PC-3 (cell line): ENCODE results near the gene ARHGEF3. TPM values are rescaled to one million over a fixed set of nuclear protein-coding genes. Genes with fewer than 3 reads are reported as not detected.

Experiments
- ATAC-seq: fragments of 200-7000 bp; cut with Tn5 transposase; 2 replicates; pipeline ENCODE4 v1.9.1; 2020; ENCODE audit warnings: mild to moderate bottlenecking, moderate library complexity
- BruUV-seq: library from RNA; stranded (reverse); fragments of 400-500 nt; replicated peaks from 2 replicates; lab custom pipeline; 2021; lab: Mats Ljungman, UMichigan
- CTCF ChIA-PET: fragments of 300-600 bp; sonication (Branson Sonifier 250); formaldehyde crosslinking; loops from one replicate; lab custom pipeline; 2022; ENCODE audit warnings: antibody characterized with exemption; lab: Charles Lee
- POLR2A ChIA-PET: fragments of 300-600 bp; sonication (Branson Sonifier 250); formaldehyde crosslinking; loops from one replicate; lab custom pipeline; 2022; ENCODE audit warnings: antibody characterized with exemption; ENCODE audit not compliant: unreplicated experiment; lab: Charles Lee
- DNase-seq: peaks from one replicate; pipeline ENCODE4 v3.0.0-alpha.2; 2015
- H2AFZ ChIP-seq: fragments of 300-600 bp; sonication (generic); 2 replicates; pipeline ENCODE4 v1.6.0; 2016; ENCODE audit warnings: antibody characterized with exemption, low read length
- H3F3A ChIP-seq: fragments of 300-600 bp; sonication (generic); one replicate; pipeline ENCODE4 v1.6.0; 2017; ENCODE audit warnings: antibody characterized with exemption, low read length, control low read depth, mild to moderate bottlenecking; ENCODE audit not compliant: unreplicated experiment
- H3K27ac ChIP-seq: fragments of 300-600 bp; sonication (generic); 2 replicates; pipeline ENCODE4 v1.5.1; 2016; ENCODE audit warnings: mild to moderate bottlenecking, low read length
- H3K27me3 ChIP-seq: fragments of 300-600 bp; sonication (generic); 2 replicates; pipeline ENCODE4 v1.6.1; 2016; ENCODE audit warnings: low read length, mixed read lengths
- H3K36me3 ChIP-seq: fragments of 300-600 bp; sonication (generic); 2 replicates; pipeline ENCODE4 v1.6.1; 2016; ENCODE audit warnings: low read depth, mixed run types, low read length, mixed read lengths
- H3K4me1 ChIP-seq: fragments of 300-600 bp; sonication (generic); 2 replicates; pipeline ENCODE4 v1.5.1; 2016; ENCODE audit warnings: low read length; ENCODE audit not compliant: insufficient read depth
- H3K4me2 ChIP-seq: fragments of 300-600 bp; sonication (generic); 2 replicates; pipeline ENCODE4 v1.6.0; 2016; ENCODE audit warnings: low read length
- H3K4me3 ChIP-seq: fragments of 300-600 bp; sonication (generic); 2 replicates; pipeline ENCODE4 v1.5.1; 2016; ENCODE audit warnings: mild to moderate bottlenecking, low read length, mixed read lengths
- H3K79me2 ChIP-seq: fragments of 300-600 bp; sonication (generic); 2 replicates; pipeline ENCODE4 v1.6.1; 2017; ENCODE audit warnings: low read length, mixed read lengths
- H3K9ac ChIP-seq: fragments of 300-600 bp; sonication (generic); 2 replicates; pipeline ENCODE4 v1.6.0; 2016; ENCODE audit warnings: mild to moderate bottlenecking, low read length
- H3K9me2 ChIP-seq: fragments of 300-600 bp; sonication (generic); replicated peaks from 2 replicates; pipeline ENCODE4 v1.6.1; 2016; ENCODE audit warnings: mixed run types, low read length, mixed read lengths
- H3K9me3 ChIP-seq: fragments of 300-600 bp; sonication (generic); 2 replicates; pipeline ENCODE4 v1.6.1; 2016; ENCODE audit warnings: low read length, mixed read lengths
- H4K20me1 ChIP-seq: fragments of 300-600 bp; sonication (generic); 2 replicates; pipeline ENCODE4 v1.6.1; 2016; ENCODE audit warnings: low read length, mixed read lengths
- EZH2 ChIP-seq: fragments of 300-600 bp; sonication (generic); IDR thresholded peaks from one replicate; pipeline ENCODE4 v1.6.1; 2017; ENCODE audit warnings: antibody characterized with exemption, mild to moderate bottlenecking, low read length; ENCODE audit not compliant: unreplicated experiment
- EZH2phosphoT487 ChIP-seq: fragments of 300-600 bp; sonication (generic); IDR thresholded peaks from 2 replicates; pipeline ENCODE4 v1.6.1; 2018; ENCODE audit warnings: mild to moderate bottlenecking, antibody characterized with exemption, low read length, borderline replicate concordance
- intact Hi-C: fragments of 100-400 bp; cut with micrococcal nuclease; formaldehyde crosslinking; loops from 2 replicates; pipeline ENCODE4 v1.9.0; 2023
- total RNA-seq: library from RNA; depleted of rRNA; stranded (reverse); fragments of >200 nt; gene quantifications from 2 replicates; pipeline ENCODE4 v1.2.3, GENCODE V29; 2014
- TF ChIP-seq, protein P1 (sequence below): fragments of 300-600 bp; sonication (generic); conservative IDR thresholded peaks from 2 replicates; pipeline ENCODE4 v1.5.1; 2017; ENCODE audit warnings: antibody characterized with exemption, low read depth, mild to moderate bottlenecking, low read length

ARHGEF3 gene
- total RNA-seq, 1 experiment from 2014 or later = 8.7 TPM

- no peak for TF ChIP-seq EZH2
- TF ChIP-seq EZH2phosphoT487 = no peak
- TF ChIP-seq, protein P1, sequence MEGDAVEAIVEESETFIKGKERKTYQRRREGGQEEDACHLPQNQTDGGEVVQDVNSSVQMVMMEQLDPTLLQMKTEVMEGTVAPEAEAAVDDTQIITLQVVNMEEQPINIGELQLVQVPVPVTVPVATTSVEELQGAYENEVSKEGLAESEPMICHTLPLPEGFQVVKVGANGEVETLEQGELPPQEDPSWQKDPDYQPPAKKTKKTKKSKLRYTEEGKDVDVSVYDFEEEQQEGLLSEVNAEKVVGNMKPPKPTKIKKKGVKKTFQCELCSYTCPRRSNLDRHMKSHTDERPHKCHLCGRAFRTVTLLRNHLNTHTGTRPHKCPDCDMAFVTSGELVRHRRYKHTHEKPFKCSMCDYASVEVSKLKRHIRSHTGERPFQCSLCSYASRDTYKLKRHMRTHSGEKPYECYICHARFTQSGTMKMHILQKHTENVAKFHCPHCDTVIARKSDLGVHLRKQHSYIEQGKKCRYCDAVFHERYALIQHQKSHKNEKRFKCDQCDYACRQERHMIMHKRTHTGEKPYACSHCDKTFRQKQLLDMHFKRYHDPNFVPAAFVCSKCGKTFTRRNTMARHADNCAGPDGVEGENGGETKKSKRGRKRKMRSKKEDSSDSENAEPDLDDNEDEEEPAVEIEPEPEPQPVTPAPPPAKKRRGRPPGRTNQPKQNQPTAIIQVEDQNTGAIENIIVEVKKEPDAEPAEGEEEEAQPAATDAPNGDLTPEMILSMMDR = no peak
- ATAC-seq (no peak), DNase-seq (no peak)
- ChIA-PET CTCF (no interaction called here), POLR2A (no interaction called here)
- Histone ChIP-seq H3K79me2 (no peaks in the 10 kb centered on the region), H3K4me3 (no peak overlapping the region), H3K9ac (no peak overlapping the region), H3K27me3 (no peaks in the 10 kb centered on the region), H4K20me1 (no peaks in the 10 kb centered on the region), H3K27ac (no peak overlapping the region), H3K4me1 (peaks cover 10% of the 10 kb centered on the region), H3K9me3 (no peaks in the 10 kb centered on the region), H2AFZ (no peak overlapping the region), H3K4me2 (no peak overlapping the region), H3F3A (no peaks in the 10 kb centered on the region), H3K9me2 (no peaks in the 10 kb centered on the region), H3K36me3 (peaks cover 5% of the 10 kb centered on the region; the same call in 1 of the 2 replicates)
- intact Hi-C loops = no loop called here
- BruUV-seq = no TSS peak
Observed at GRCh38 chr3:56754741-56755417, 46.9 kb downstream of the ARHGEF3 start.

DNA sequence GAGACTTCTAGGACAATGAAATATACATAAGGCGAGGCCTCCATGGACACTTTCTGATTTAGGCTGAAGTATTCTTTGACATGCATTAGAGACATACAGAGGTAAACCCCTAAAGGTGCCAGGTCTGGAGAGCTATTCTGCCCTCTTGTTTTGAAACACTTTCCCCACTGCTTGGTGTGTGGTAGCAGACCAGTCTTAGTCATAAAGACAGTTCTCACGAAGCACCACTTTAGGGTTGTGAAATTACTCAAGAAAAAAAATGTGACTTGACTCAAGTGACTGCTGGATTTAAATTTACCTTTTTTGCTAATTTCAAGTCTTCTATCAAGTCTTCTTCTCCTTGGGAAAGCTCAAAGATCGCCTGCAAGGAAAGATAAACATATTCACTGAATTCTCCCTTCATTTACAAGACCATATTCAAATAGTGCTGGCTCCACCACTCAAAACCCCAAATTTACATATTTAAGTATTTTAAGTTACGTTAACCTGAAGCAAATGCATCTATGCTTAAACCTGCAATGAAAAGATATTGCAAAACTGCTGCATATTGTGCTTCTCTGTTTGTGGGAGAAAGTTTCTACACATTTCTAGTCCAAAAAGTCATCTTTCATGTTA lies 48.4 kb downstream of the ARHGEF3 start:
- no TSS peak for BruUV-seq
- no peak for ATAC-seq
- Histone ChIP-seq H3K27ac (no peak overlapping the region), H3K36me3 (peaks cover 9% of the 10 kb centered on the region; the same call in 1 of the 2 replicates), H3F3A (no peaks in the 10 kb centered on the region), H4K20me1 (no peaks in the 10 kb centered on the region), H3K27me3 (no peaks in the 10 kb centered on the region), H2AFZ (no peak overlapping the region), H3K9ac (no peak overlapping the region), H3K4me1 (peaks cover 3% of the 10 kb centered on the region), H3K4me2 (no peak overlapping the region), H3K4me3 (no peak overlapping the region), H3K9me3 (no peaks in the 10 kb centered on the region), H3K79me2 (no peaks in the 10 kb centered on the region), H3K9me2 (no peaks in the 10 kb centered on the region)
- DNase-seq = no peak
- TF ChIP-seq, protein P1 = no peak
- CTCF ChIA-PET = no interaction called here
- POLR2A ChIA-PET = no interaction called here
- intact Hi-C loops = no loop called here

DNA sequence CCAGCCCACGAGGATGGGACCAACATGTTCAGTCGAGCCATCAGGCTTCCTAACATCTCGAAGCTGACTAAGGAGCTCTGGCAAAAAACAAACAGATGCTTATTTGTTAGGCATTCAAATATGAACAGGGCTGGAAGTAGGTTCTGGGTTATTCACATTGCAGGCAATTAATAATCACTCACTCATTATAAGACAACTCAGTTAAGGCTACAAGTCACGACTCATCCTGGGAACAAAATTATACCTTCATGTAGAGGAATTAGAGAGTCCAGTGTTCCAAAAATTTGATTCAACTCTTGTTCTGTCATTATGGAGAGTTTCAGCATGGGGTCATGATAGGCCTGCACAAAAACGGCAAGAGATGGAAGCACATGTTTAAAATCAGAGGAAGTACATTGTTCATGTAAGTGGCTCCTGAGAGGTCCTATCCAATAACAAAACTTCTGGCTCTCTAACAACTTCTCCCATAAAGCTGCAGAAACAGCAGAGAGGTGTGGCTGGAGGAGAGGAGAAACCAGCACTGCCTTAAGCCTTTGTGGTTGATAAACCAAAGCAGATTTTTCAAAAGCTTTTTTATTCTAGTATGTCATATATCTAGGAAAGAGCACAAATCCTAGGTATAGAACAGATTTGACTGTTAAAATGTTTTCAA lies 50.6 kb downstream of the ARHGEF3 start:
- DNase-seq (no peak), ATAC-seq (no peak)
- Histone ChIP-seq H2AFZ (no peak overlapping the region), H3K4me3 (no peak overlapping the region), H3K4me2 (no peak overlapping the region), H3K27me3 (no peaks in the 10 kb centered on the region), H3K9me2 (no peaks in the 10 kb centered on the region), H3K27ac (no peak overlapping the region), H3K36me3 (peaks cover 9% of the 10 kb centered on the region; the same call in 1 of the 2 replicates), H3K9me3 (no peaks in the 10 kb centered on the region), H3F3A (no peaks in the 10 kb centered on the region), H4K20me1 (no peaks in the 10 kb centered on the region), H3K4me1 (no peaks in the 10 kb centered on the region), H3K79me2 (no peaks in the 10 kb centered on the region), H3K9ac (no peak overlapping the region)
- TF ChIP-seq EZH2phosphoT487 (no peak), EZH2 (no peak)
- intact Hi-C loops = no loop called here
- ChIA-PET POLR2A (no interaction called here), CTCF (no interaction called here)
- BruUV-seq = no TSS peak
